ENCODE results near the gene TGFBR1.

DNA sequence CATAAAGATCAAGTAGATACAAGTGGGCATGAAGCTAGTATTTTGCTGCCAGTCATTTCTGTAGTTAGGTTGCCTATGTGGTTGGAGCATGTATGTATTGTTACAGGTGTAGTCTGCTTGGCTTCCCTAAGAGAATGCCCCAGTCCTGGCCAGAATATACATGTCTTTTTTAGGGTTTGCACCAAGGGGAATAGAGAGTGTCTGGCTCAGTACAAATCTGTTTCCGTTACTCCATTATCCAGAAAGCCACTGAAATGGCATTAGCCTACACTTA lies 23.2 kb downstream of the TGFBR1 start:
- TF ChIP-seq EP300 (IDR thresholded peaks at IDR 0.05; ENCODE audit: borderline replicate concordance), result no peak
- TF ChIP-seq RAD21 (IDR thresholded peaks at IDR 0.05; ENCODE audit: low read depth), result no peak
- TF ChIP-seq ZBTB7A (IDR thresholded peaks at IDR 0.05; ENCODE audit: low read depth), result no peak
- no peak for TF ChIP-seq CEBPB (IDR thresholded peaks at IDR 0.05)
- TF ChIP-seq NFIC (IDR thresholded peaks at IDR 0.05), result no peak
- TF ChIP-seq TAF1 (IDR thresholded peaks at IDR 0.05; ENCODE audit: low read depth), result no peak
- no peak for TF ChIP-seq YY1 (IDR thresholded peaks at IDR 0.05; ENCODE audit: low read depth)
- TF ChIP-seq, protein P1, sequence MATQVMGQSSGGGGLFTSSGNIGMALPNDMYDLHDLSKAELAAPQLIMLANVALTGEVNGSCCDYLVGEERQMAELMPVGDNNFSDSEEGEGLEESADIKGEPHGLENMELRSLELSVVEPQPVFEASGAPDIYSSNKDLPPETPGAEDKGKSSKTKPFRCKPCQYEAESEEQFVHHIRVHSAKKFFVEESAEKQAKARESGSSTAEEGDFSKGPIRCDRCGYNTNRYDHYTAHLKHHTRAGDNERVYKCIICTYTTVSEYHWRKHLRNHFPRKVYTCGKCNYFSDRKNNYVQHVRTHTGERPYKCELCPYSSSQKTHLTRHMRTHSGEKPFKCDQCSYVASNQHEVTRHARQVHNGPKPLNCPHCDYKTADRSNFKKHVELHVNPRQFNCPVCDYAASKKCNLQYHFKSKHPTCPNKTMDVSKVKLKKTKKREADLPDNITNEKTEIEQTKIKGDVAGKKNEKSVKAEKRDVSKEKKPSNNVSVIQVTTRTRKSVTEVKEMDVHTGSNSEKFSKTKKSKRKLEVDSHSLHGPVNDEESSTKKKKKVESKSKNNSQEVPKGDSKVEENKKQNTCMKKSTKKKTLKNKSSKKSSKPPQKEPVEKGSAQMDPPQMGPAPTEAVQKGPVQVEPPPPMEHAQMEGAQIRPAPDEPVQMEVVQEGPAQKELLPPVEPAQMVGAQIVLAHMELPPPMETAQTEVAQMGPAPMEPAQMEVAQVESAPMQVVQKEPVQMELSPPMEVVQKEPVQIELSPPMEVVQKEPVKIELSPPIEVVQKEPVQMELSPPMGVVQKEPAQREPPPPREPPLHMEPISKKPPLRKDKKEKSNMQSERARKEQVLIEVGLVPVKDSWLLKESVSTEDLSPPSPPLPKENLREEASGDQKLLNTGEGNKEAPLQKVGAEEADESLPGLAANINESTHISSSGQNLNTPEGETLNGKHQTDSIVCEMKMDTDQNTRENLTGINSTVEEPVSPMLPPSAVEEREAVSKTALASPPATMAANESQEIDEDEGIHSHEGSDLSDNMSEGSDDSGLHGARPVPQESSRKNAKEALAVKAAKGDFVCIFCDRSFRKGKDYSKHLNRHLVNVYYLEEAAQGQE (IDR thresholded peaks at IDR 0.05; ENCODE audit: low read depth), result no peak
- TF ChIP-seq, protein P2, sequence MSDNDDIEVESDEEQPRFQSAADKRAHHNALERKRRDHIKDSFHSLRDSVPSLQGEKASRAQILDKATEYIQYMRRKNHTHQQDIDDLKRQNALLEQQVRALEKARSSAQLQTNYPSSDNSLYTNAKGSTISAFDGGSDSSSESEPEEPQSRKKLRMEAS (IDR thresholded peaks at IDR 0.05), result no peak
- no peak for TF ChIP-seq TEAD4 (IDR thresholded peaks at IDR 0.05)
